PC-3 (cell line): ENCODE data around the gene TAOK3.

Source experiments
- EZH2 ChIP-seq: fragments of 300-600 bp; sonication (generic); IDR thresholded peaks from one replicate; pipeline ENCODE4 v1.6.1; 2017; ENCODE audit warnings: antibody characterized with exemption, mild to moderate bottlenecking, low read length; ENCODE audit not compliant: unreplicated experiment
- EZH2phosphoT487 ChIP-seq: fragments of 300-600 bp; sonication (generic); IDR thresholded peaks from 2 replicates; pipeline ENCODE4 v1.6.1; 2018; ENCODE audit warnings: mild to moderate bottlenecking, antibody characterized with exemption, low read length, borderline replicate concordance
- TF ChIP-seq, protein P1 (sequence below): fragments of 300-600 bp; sonication (generic); conservative IDR thresholded peaks from 2 replicates; pipeline ENCODE4 v1.5.1; 2017; ENCODE audit warnings: antibody characterized with exemption, low read depth, mild to moderate bottlenecking, low read length

DNA sequence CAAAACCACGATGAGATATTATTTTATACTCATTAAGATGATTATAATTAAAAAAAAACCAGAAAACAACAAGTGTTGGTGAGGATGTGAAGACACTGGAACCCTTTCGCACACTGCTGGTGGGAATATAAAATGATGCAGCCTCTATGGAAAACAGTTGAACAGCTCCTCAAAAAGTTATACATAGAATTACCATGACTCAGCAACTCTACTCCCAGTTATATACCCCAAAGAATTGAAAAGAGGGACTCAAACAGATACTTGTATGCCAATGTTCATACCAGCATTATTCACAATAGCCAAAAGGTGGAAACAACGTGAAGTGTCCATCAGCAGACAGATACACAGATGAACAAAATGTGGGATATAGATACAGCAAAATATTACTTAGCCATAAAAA is 53.1 kb downstream of the TAOK3 start:
- TF ChIP-seq, protein P1, sequence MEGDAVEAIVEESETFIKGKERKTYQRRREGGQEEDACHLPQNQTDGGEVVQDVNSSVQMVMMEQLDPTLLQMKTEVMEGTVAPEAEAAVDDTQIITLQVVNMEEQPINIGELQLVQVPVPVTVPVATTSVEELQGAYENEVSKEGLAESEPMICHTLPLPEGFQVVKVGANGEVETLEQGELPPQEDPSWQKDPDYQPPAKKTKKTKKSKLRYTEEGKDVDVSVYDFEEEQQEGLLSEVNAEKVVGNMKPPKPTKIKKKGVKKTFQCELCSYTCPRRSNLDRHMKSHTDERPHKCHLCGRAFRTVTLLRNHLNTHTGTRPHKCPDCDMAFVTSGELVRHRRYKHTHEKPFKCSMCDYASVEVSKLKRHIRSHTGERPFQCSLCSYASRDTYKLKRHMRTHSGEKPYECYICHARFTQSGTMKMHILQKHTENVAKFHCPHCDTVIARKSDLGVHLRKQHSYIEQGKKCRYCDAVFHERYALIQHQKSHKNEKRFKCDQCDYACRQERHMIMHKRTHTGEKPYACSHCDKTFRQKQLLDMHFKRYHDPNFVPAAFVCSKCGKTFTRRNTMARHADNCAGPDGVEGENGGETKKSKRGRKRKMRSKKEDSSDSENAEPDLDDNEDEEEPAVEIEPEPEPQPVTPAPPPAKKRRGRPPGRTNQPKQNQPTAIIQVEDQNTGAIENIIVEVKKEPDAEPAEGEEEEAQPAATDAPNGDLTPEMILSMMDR = no peak
- TF ChIP-seq EZH2 = no peak
- TF ChIP-seq EZH2phosphoT487 = no peak
